ENCODE results near the gene TCEAL7.
"Not testable (repeated sequence)": the region's sequence is repeated elsewhere in the genome, so short reads cannot be mapped to it uniquely, and the experiment has no call there.

TCEAL7 gene, protein sequence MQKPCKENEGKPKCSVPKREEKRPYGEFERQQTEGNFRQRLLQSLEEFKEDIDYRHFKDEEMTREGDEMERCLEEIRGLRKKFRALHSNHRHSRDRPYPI

DNA sequence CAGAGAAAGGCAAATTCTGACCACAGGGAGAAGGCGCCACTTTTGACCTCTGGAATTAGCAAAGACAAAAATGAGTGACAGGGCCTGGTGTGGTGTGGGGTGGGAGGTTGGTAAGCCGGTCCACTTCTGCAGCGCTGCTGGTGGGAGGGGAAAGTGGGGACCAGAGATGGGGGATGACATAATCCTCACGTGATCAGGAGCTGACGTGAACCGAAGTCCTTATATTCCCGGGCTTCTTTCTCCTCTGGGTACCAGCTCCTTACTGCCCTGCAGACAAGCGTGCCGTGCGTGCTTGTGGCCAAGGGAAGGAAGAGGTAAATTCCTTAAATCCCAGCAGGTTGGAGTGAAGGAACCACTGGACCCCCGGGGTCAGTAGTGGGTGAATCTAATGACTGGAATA, at the start of gene TCEAL7:
Gene TCEAL7 (plus strand): TSS at position 249 of the 400 bp plus-strand sequence. CDS start 1,165 bp downstream, outside the sequence.
- Histone ChIP-seq H3K9ac (ENCODE audit: low read length) (no peak within 1 kb of the TSS), H3K27ac (ENCODE audit: low read depth, low read length) (peak within 1 kb of the TSS; percentile 18), H3K4me3 (ENCODE audit: low read length) (peak within 1 kb of the TSS; percentile 29), H3K4me1 (ENCODE audit: control insufficient read depth, insufficient read depth, low read length) (no peaks in the 10 kb centered on the region), H3K36me3 (ENCODE audit: control insufficient read depth, insufficient read depth, low read length) (no peaks in the 10 kb centered on the region), H3K27me3 (ENCODE audit: control insufficient read depth, insufficient read depth, low read length) (peaks cover 5% of the 10 kb centered on the region)

DNA sequence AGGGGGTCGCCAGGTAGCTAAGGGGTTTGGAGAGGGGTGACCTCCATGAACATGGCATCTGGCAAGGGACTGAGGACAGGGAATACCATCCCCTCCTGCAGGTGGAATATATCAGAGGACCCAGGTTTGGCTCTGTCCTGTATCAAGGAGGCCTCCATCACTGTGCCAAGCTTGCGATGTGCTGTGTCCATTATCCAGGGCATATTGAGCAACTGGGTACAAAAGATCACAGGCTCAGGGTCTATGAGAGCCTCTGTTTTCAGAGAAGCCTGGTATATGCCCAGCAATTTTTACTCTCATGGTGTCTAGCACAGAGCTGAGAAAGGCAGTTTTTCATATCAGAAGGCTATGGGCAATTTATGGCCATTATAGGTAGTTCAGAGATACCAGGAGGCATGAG, 36.9 kb upstream of the TCEAL7 start:
- no peak overlapping the region for H3K9ac ChIP-seq (ENCODE audit: low read length)
- no peaks in the 10 kb centered on the region for H3K36me3 ChIP-seq (ENCODE audit: control insufficient read depth, insufficient read depth, low read length)
- no peaks in the 10 kb centered on the region for H3K27me3 ChIP-seq (ENCODE audit: control insufficient read depth, insufficient read depth, low read length)
- H3K27ac ChIP-seq (ENCODE audit: low read depth, low read length): no peak overlapping the region
- H3K4me1 ChIP-seq (ENCODE audit: control insufficient read depth, insufficient read depth, low read length): no peaks in the 10 kb centered on the region
- no peak overlapping the region for H3K4me3 ChIP-seq (ENCODE audit: low read length)

DNA sequence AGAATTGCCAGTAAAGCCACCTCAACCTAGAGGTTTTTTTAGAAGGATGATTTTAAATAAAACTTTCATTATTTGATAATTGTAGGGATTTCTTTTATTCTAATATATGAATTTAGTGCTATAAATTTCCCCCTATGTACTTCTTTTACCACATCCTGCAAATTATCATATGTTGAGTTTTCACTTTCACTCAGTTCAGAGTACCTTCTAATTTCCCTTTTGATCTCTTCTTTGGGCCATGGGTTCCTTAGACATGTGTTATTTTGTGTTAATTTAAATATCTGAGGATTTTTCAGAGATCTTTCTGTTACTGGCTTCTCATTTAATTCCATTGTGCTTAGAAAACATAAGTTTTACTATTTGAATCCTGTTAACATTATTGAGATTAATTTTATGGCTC, 25.3 kb upstream of the TCEAL7 start:
- Histone ChIP-seq H3K27ac (ENCODE audit: low read depth, low read length) (no peak overlapping the region), H3K36me3 (ENCODE audit: control insufficient read depth, insufficient read depth, low read length) (no peaks in the 10 kb centered on the region), H3K27me3 (ENCODE audit: control insufficient read depth, insufficient read depth, low read length) (peaks cover 4% of the 10 kb centered on the region), H3K9ac (ENCODE audit: low read length) (no peak overlapping the region), H3K4me3 (ENCODE audit: low read length) (no peak overlapping the region), H3K4me1 (ENCODE audit: control insufficient read depth, insufficient read depth, low read length) (no peaks in the 10 kb centered on the region)

DNA sequence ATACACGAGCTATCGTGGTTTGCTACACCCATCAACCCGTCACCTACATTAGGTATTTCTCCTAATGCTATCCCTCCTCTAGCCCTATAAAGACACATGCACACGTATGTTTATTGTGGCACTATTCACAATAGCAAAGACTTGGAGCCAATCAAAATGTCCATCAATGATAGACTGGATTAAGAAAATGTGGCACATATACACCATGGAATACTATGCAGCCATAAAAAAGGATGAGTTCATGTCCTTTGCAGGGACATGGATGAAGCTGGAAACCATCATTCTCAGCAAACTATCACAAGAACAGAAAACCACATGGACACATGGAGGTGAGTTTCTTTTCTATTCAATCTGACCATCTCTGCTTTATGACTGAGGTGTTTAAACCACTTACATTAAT, 24.4 kb upstream of the TCEAL7 start:
- not testable (repeated sequence) for H3K27me3 ChIP-seq (ENCODE audit: control insufficient read depth, insufficient read depth, low read length); H3K27ac ChIP-seq (ENCODE audit: low read depth, low read length); H3K9ac ChIP-seq (ENCODE audit: low read length); H3K36me3 ChIP-seq (ENCODE audit: control insufficient read depth, insufficient read depth, low read length); H3K4me1 ChIP-seq (ENCODE audit: control insufficient read depth, insufficient read depth, low read length); H3K4me3 ChIP-seq (ENCODE audit: low read length)

DNA sequence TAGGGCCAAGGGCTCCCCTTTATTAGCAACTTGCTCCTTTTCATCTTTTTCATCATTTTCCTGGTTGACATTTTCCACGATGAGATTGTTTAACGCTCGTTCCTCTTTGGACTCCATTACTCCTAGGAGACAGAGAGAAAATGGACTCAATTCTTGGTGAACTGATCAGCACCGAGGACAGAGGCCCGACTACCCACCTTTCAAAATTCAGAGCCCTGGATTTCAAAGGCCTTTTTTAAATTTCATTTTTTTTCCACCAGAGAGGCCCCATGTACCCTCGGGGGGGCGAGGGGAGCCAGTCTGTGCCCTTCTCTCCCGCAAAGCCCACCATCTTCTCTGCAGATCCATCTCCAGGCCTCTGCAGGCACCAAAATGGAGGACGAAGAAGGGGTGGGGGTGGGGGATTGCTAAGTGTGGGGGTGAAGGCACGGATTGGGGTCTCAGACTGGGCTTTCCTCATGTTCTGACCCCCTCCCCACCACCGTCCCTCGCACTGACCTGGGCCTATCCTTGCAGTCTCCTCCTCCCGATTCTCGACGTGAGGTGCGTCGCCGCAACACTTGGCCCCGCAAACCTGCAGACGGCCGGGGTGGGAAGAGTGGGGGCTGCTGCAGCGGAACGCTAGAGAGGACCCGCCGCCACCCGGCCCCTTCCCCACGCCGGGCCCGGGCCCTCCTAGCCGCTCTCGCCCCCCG, 20.0 kb upstream of the TCEAL7 start:
- H3K36me3 ChIP-seq (ENCODE audit: control insufficient read depth, insufficient read depth, low read length): no peaks in the 10 kb centered on the region
- H3K27ac ChIP-seq (ENCODE audit: low read depth, low read length): no peak overlapping the region
- H3K9ac ChIP-seq (ENCODE audit: low read length): no peak overlapping the region
- peak overlapping the region; percentile 42 for H3K4me3 ChIP-seq (ENCODE audit: low read length)
- no peaks in the 10 kb centered on the region for H3K4me1 ChIP-seq (ENCODE audit: control insufficient read depth, insufficient read depth, low read length)
- H3K27me3 ChIP-seq (ENCODE audit: control insufficient read depth, insufficient read depth, low read length): peaks cover 4% of the 10 kb centered on the region

DNA sequence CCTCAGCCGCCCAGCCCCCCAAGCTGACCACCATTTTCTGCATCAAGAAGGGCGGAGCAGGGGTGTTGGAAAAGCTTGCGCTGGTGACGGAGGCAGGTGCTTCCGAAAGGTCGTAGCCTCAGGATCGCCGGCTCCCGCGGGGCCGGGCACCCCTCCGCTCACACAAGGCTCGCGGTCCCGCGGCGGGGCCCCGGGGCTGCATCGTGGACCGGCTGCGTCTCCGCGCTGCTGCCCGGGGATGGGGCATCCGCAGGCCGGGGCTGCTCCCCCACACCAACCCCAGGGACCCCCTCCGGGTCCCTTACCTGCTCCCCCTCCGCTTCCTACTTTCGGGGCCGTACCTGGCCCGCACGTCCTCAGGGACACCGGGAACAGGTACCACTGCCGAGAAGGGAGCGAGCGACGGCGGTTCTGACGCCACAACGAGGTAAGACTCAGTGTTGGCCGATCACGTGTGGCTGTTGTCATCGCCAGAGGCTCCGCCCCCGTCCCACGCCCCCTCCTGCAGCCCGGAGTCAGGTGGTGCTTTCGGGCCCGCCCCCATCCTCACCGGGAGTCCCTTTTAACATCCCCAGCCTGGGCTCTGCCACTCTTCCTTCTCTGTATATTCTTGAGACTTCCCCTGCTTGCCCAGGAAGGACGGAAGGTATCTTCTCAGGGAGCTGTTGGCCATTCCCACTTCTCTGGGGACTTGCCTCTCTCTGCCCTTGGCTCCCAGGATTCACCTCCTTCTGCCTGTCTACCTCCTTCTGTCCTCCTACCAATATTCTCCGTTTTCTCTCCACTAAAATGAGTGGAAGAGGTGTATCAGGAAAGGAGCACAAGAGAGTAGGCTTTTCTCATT, 19.3 kb upstream of the TCEAL7 start, which contains the start of gene BEX2:
Gene BEX2 (minus strand): TSS at position 436 of the 844 bp plus-strand sequence. CDS start 1,014 bp downstream, outside the sequence.
- no peak within 1 kb of the TSS for H3K27ac ChIP-seq (ENCODE audit: low read depth, low read length)
- no peaks in the 10 kb centered on the region for H3K4me1 ChIP-seq (ENCODE audit: control insufficient read depth, insufficient read depth, low read length)
- peak within 1 kb of the TSS; percentile 42 for H3K4me3 ChIP-seq (ENCODE audit: low read length)
- peaks cover 4% of the 10 kb centered on the region for H3K27me3 ChIP-seq (ENCODE audit: control insufficient read depth, insufficient read depth, low read length)
- no peak within 1 kb of the TSS for H3K9ac ChIP-seq (ENCODE audit: low read length)
- no peaks in the 10 kb centered on the region for H3K36me3 ChIP-seq (ENCODE audit: control insufficient read depth, insufficient read depth, low read length)

DNA sequence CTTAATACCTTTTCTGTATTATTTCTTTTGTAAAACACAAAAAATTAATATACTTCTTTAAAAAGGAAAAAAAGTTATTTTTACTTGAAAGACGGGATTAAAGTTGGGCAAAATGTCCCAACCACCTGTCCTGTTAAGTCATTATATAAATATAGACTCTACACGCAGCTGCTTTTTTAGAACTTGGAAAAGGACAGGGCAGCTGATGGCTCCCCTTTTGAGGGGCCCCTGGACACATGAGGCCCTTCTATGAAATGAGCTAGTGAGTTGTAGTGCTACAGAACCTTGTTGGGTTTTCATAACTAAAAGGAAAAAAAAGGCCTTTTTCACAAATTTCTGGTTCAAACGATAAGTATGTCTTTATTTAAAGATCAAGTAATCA, 18.6 kb upstream of the TCEAL7 start:
- no peaks in the 10 kb centered on the region for H3K36me3 ChIP-seq (ENCODE audit: control insufficient read depth, insufficient read depth, low read length)
- H3K4me3 ChIP-seq (ENCODE audit: low read length): no peak overlapping the region
- H3K27me3 ChIP-seq (ENCODE audit: control insufficient read depth, insufficient read depth, low read length): peaks cover 4% of the 10 kb centered on the region
- no peaks in the 10 kb centered on the region for H3K4me1 ChIP-seq (ENCODE audit: control insufficient read depth, insufficient read depth, low read length)
- no peak overlapping the region for H3K9ac ChIP-seq (ENCODE audit: low read length)
- H3K27ac ChIP-seq (ENCODE audit: low read depth, low read length): no peak overlapping the region

DNA sequence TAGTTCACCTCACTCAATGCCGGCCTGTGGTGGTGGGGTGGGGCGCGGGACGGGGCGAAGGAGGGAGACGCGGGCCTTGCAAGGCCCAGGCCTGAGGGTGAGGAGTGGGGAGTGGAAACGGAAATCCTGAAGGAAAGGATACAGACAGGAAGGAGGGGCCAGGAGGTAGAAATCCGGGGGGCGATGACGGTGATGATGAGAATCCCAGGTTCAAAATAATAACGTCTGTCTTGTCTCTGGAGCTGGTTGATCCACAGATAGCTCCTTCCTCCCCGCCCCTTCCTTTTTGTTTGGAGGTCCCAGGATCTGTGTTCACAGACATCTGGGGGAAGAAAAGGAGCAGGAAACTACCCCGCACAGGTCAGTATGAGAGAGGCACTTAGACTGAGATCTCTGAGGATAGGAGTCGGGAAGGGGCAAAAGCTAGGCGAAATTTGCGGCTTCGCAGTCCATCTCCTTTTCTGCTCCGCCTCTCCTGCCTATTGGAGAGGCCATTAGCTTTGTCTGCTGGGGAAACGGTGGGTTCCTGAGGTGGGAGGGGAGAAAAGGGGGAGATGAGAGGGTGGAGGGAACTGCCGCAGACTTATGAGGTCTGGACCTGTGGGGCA, 746 bp downstream of the TCEAL7 start:
- no peak overlapping the region for H3K9ac ChIP-seq (ENCODE audit: low read length)

DNA sequence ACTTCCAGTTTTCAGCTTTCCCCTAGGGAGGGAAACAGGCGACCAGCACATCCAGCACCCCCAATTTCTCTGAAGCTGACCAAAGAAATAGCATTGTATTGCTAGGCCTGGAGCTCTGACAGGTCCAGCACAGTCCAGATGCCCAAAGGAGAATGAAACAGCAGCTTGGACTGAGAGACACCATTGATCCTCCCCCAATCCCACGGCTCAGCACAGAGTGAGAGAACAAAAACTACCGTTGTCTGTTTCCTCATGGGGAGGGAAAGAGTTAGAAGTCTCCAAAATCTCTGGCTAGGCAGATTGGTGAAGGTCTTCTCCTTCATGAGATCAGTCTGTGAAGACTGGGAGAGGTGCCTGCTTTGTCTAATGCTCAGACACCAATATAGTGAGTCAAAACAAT, 8.6 kb downstream of the TCEAL7 start:
- H3K27me3 ChIP-seq (ENCODE audit: control insufficient read depth, insufficient read depth, low read length): no peaks in the 10 kb centered on the region
- no peak overlapping the region for H3K27ac ChIP-seq (ENCODE audit: low read depth, low read length)
- no peaks in the 10 kb centered on the region for H3K4me1 ChIP-seq (ENCODE audit: control insufficient read depth, insufficient read depth, low read length)
- H3K4me3 ChIP-seq (ENCODE audit: low read length): no peak overlapping the region
- no peaks in the 10 kb centered on the region for H3K36me3 ChIP-seq (ENCODE audit: control insufficient read depth, insufficient read depth, low read length)
- H3K9ac ChIP-seq (ENCODE audit: low read length): no peak overlapping the region

More for the DNA sequence above, 746 bp downstream of the TCEAL7 start:
- H3K36me3 ChIP-seq (ENCODE audit: control insufficient read depth, insufficient read depth, low read length): no peaks in the 10 kb centered on the region
- H3K27me3 ChIP-seq (ENCODE audit: control insufficient read depth, insufficient read depth, low read length): peaks cover 5% of the 10 kb centered on the region
- H3K27ac ChIP-seq (ENCODE audit: low read depth, low read length): no peak overlapping the region
- no peaks in the 10 kb centered on the region for H3K4me1 ChIP-seq (ENCODE audit: control insufficient read depth, insufficient read depth, low read length)
- H3K4me3 ChIP-seq (ENCODE audit: low read length): peak overlapping the region; percentile 10

DNA sequence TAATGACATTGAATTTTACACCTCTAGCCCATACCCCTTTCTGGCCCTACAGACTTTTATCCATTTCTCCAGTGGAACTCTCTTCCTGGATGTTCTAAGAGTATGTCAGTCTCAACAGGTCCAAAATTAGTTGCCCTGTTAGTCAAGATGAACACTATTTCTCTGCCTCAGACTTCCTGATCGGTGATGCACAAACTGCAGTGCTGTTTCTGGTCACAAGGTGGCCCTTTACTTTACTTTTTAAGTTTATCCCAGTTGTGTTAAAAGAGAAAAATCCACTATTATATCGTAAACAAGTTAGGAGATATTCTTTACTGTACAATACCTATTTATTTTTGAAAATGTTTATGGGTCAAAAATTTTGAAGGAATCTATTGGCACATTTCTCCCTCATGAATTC, 13.1 kb downstream of the TCEAL7 start:
- no peaks in the 10 kb centered on the region for H3K36me3 ChIP-seq (ENCODE audit: control insufficient read depth, insufficient read depth, low read length)
- no peaks in the 10 kb centered on the region for H3K4me1 ChIP-seq (ENCODE audit: control insufficient read depth, insufficient read depth, low read length)
- H3K9ac ChIP-seq (ENCODE audit: low read length): no peak overlapping the region
- H3K4me3 ChIP-seq (ENCODE audit: low read length): no peak overlapping the region
- no peaks in the 10 kb centered on the region for H3K27me3 ChIP-seq (ENCODE audit: control insufficient read depth, insufficient read depth, low read length)
- H3K27ac ChIP-seq (ENCODE audit: low read depth, low read length): no peak overlapping the region

DNA sequence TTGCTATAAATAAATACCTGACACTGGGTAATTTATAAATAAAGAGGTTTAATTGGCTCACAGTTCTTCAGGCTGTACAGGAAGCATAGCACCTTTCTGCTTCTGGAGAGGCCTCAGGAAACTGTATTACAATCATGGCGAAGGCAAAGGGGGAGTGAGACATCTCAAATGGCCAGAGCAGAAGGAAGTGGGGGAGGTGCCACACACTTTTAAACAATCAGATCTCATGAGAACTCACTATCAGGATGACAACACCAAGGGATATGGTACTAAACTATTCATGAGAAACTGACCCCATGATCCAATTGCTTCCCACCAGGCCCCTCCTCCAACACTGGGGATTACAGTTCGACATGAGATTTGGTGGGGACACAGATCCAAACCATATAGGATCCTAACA, 14.6 kb downstream of the TCEAL7 start:
- Histone ChIP-seq H3K4me3 (ENCODE audit: low read length) (no peak overlapping the region), H3K27me3 (ENCODE audit: control insufficient read depth, insufficient read depth, low read length) (no peaks in the 10 kb centered on the region), H3K27ac (ENCODE audit: low read depth, low read length) (no peak overlapping the region), H3K9ac (ENCODE audit: low read length) (no peak overlapping the region), H3K36me3 (ENCODE audit: control insufficient read depth, insufficient read depth, low read length) (no peaks in the 10 kb centered on the region), H3K4me1 (ENCODE audit: control insufficient read depth, insufficient read depth, low read length) (no peaks in the 10 kb centered on the region)

DNA sequence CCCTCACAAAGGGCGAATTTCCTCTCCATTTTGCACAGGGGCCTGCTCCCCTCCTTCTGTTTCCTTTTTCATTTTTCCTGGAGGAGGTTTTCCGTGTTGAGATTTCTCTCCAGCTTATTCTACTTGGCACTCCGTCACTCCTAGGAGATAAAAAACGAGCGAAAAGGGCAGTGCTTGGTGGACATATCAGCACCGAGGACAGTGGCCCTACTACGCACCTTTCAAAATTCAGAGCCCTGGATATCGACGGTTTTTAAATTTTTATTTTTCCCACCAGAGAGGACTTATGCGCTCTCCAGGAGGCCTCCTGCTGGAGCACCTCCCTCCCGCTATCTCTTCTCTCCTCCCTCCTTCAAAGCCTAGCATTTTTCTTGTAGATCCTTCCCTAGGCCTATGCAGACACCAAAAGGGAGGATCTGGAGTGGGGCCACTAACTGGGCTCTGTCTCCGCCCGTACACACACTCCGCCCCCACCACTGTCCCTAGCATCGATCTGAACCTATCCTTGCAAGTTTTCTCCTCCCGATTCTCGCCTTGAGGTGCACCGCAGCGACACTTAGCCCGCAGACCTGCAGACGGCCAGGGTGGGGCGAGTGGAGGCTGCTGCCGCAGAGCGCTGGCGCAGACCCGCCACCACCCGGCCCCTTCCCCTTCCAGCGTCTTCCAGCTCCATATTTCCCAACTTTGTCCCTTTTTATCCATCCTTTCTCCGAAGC, 17.8 kb downstream of the TCEAL7 start:
- Histone ChIP-seq H3K27ac (ENCODE audit: low read depth, low read length) (no peak overlapping the region), H3K4me3 (ENCODE audit: low read length) (no peak overlapping the region), H3K27me3 (ENCODE audit: control insufficient read depth, insufficient read depth, low read length) (no peaks in the 10 kb centered on the region), H3K4me1 (ENCODE audit: control insufficient read depth, insufficient read depth, low read length) (no peaks in the 10 kb centered on the region), H3K9ac (ENCODE audit: low read length) (no peak overlapping the region), H3K36me3 (ENCODE audit: control insufficient read depth, insufficient read depth, low read length) (no peaks in the 10 kb centered on the region)

All from rectal smooth muscle tissue (tissue), 1 donor.